SK-N-SH (cell line): ENCODE results near the gene NSF.

Source experiments
- EP300 ChIP-seq, 2 experiments: IDR thresholded peaks; 2 replicates each; pipeline versions ENCODE4 v1.4.0 to v1.6.1; 2012; ENCODE audit warnings: borderline replicate concordance in 1 of 2, low read depth in 1 of 2, low read length in 1 of 2
- EZH2phosphoT487 ChIP-seq: fragments of 200-600 bp; sonication (generic); IDR thresholded peaks from 2 replicates; pipeline ENCODE4 v1.6.1; 2017; ENCODE audit warnings: low read depth, mixed run types, mild to moderate bottlenecking, antibody characterized with exemption, moderate library complexity, borderline replicate concordance
- MXI1 ChIP-seq: IDR thresholded peaks from 2 replicates; pipeline ENCODE4 v1.6.1; 2012; ENCODE audit warnings: mild to moderate bottlenecking, low read depth, low read length, improper control_type of control experiment
- NRF1 ChIP-seq: IDR thresholded peaks from 2 replicates; pipeline ENCODE4 v1.6.1; 2012; ENCODE audit warnings: low read depth, mild to moderate bottlenecking, low read length
- TAF1 ChIP-seq: IDR thresholded peaks from 2 replicates; pipeline ENCODE4 v1.6.1; 2012; ENCODE audit warnings: low read depth, mild to moderate bottlenecking, low read length, moderate library complexity, borderline replicate concordance
- TF ChIP-seq, protein P1 (sequence below): fragments of 200-600 bp; sonication (generic); IDR thresholded peaks from 2 replicates; pipeline ENCODE4 v1.6.1; 2017; ENCODE audit warnings: antibody characterized with exemption, mild to moderate bottlenecking, moderate library complexity

DNA sequence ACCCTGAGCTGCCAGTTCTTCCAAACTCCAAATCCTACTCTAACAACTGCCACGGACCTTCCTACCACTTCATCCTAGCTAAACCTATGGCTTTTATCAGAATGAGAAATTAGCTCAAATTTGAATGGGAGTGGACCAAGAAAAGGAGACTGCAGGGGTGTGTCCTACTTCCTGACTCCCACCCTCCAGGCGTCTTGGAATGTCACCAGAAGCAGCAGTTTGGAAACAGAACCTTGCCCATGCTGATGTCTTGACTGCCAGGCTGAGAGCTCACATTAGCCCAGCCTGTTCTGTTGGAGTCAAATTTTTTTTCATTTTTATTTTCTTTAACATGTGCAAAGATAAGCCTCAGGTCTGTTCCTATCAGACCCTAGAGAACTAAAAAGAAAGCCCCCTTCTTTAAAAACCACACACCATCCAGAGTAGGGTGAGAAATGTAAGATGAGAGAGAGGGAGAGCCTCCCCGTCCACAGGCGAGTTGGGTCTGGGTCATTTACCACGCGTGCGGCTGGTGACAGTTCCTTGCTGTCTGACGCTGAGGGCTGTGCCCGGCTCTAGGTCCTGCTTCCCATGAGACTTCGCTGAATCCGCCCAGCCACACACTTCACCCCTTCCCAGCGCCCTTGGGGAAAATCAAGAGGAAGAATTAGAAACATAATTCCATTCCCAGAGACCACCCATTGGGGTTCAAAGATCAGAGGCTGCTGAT is 173.7 kb downstream of the NSF start:
- TF ChIP-seq, protein P1, sequence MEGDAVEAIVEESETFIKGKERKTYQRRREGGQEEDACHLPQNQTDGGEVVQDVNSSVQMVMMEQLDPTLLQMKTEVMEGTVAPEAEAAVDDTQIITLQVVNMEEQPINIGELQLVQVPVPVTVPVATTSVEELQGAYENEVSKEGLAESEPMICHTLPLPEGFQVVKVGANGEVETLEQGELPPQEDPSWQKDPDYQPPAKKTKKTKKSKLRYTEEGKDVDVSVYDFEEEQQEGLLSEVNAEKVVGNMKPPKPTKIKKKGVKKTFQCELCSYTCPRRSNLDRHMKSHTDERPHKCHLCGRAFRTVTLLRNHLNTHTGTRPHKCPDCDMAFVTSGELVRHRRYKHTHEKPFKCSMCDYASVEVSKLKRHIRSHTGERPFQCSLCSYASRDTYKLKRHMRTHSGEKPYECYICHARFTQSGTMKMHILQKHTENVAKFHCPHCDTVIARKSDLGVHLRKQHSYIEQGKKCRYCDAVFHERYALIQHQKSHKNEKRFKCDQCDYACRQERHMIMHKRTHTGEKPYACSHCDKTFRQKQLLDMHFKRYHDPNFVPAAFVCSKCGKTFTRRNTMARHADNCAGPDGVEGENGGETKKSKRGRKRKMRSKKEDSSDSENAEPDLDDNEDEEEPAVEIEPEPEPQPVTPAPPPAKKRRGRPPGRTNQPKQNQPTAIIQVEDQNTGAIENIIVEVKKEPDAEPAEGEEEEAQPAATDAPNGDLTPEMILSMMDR, result no peak
- TF ChIP-seq NRF1, result no peak
- TF ChIP-seq EZH2phosphoT487, result no peak
- no peak for TF ChIP-seq TAF1
- TF ChIP-seq MXI1, result no peak
- TF ChIP-seq EP300 (IDR thresholded peaks at IDR 0.05; ENCODE audit: borderline replicate concordance in 1 of 2, low read depth in 1 of 2, low read length in 1 of 2), result no peak
